Coronary artery (tissue), 2 donors: Measurements from ENCODE around the gene BAIAP2L1.
A peak's percentile ranks its signal among the peaks of the same experiment; 100 is the strongest.

ENCODE experiments used
- DNase-seq: peaks from one replicate; pipeline ENCODE4 v3.0.0-alpha.2; 2017; ENCODE audit warnings: low spot score
- H3K27ac ChIP-seq, 2 donors: fragments of 200-600 bp; sonication (generic); one replicate each; pipeline ENCODE4 v1.5.1; 2016 to 2019
- H3K4me3 ChIP-seq: fragments of 200-600 bp; sonication (generic); 2 replicates; pipeline ENCODE4 v1.5.1; 2016; ENCODE audit warnings: mild to moderate bottlenecking, moderate library complexity
- CTCF ChIP-seq: fragments of 200-600 bp; sonication (generic); IDR thresholded peaks from one replicate; pipeline ENCODE4 v1.5.1; 2019; ENCODE audit warnings: antibody characterized with exemption

Gene BAIAP2L1

GRCh38 chr7:98257701-98258100, 143.2 kb downstream of the BAIAP2L1 start:
- no peak for DNase-seq
- TF ChIP-seq CTCF, result no peak
- H3K4me3 ChIP-seq, result no peak overlapping the region
- H3K27ac ChIP-seq, result no peak overlapping the region

GRCh38 chr7:98256431-98256830, 144.5 kb downstream of the BAIAP2L1 start:
- no peak for TF ChIP-seq CTCF
- no peak overlapping the region for H3K27ac ChIP-seq
- no peak for DNase-seq
- no peak overlapping the region for H3K4me3 ChIP-seq

- Histone ChIP-seq H3K4me3 (no peak overlapping the region), H3K27ac (no peak overlapping the region)
- no peak for TF ChIP-seq CTCF
- no peak for DNase-seq
Measured at GRCh38 chr7:98254951-98255610, 145.8 kb downstream of the BAIAP2L1 start.

GRCh38 chr7:98254516-98254915, 146.4 kb downstream of the BAIAP2L1 start:
- no peak for TF ChIP-seq CTCF
- no peak overlapping the region for H3K4me3 ChIP-seq
- no peak overlapping the region for H3K27ac ChIP-seq
- no peak for DNase-seq

- Histone ChIP-seq H3K4me3 (peak overlapping the region; percentile 92), H3K27ac (peak overlapping the region; percentile 64 to 84)
- TF ChIP-seq CTCF, result no peak
- no peak for DNase-seq
Measured at GRCh38 chr7:98252425-98253054, 148.3 kb downstream of the BAIAP2L1 start.

- Histone ChIP-seq H3K4me3 (peak within 1 kb of the TSS; percentile 92), H3K27ac (peak within 1 kb of the TSS; percentile 64 to 84)
- peak; percentile 97 for DNase-seq
- TF ChIP-seq CTCF, result no peak
Measured at GRCh38 chr7:98251601-98252424, 149.1 kb downstream of the BAIAP2L1 start, which contains the start of gene TECPR1. TSS of gene TECPR1 (minus strand) at chr7:98252232. CDS start at chr7:98246146, 6,086 bp downstream.
